IPS-11a (cell line): ENCODE measurements around the gene ALG6.

Source experiments
- H3K4me3 ChIP-seq: one replicate; pipeline ENCODE4 v1.5.1; 2013; ENCODE audit warnings: low read depth, low read length, control low read depth

ALG6 gene

DNA sequence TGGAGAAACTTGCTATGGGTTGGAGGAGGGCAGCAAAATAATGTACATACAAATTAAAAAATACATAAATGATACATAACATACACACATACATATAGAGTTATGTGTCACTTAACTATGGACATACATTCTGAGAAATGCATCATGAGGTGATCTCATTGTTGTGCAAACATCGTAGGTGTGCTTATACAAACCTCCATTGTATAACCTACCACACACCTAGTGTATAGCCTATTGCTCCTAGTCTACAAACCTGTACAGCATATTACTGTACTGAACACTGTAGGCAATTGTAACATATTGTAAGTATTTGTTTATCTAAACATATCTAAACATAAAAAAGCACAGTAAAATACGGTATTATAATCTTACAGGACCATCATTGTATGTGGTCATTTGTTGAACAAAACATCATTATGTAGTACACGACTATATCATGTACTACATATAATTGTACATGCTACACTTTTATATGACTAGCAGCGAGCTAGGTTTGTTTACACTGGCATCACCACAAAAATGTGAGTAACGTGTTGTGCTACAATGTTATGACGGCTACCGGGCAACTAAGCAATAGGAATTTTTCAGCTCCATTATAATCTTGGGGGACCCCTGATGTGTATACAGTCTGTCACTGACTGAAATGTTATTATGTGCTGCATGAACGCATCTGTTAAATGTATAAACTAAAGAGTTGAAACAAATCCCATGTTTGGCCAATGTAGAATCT is 120.1 kb downstream of the ALG6 start:
- no peak overlapping the region for H3K4me3 ChIP-seq
